ENCODE measurements around the gene ESR2.

DNA sequence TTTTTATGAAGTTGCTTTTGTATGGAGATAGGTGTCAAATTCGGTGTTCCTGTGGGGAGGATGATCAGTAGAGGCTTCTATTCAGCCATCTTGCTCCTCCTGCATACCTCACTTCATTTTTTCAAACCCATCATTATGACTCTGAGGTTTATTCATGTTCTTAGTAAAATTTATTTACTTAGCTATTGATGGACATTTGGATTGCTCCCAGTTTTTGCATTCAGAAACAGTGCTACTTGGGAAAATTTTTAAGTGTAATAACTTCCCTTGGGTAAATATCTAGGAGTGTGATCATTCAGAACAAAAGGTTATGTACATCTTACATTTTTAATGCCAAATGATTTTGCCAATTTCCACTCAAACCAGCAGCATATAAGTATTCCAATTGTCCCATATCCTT is 233.1 kb downstream of the ESR2 start:
- TF ChIP-seq CTCF (IDR thresholded peaks at IDR 0.05) (no peak), POLR2A (IDR thresholded peaks at IDR 0.05) (no peak)
